HL-60/S4 treated with retinoic acid at 250 ng/mL for 4 days and 3 days (cell line): ENCODE measurements around the gene ALOX5AP.

Source experiments
- in situ Hi-C: fragments of 300-500 bp; cut with MboI; formaldehyde crosslinking; loops from 2 replicates; pipeline ENCODE4 v1.7.0; 2022; ENCODE audit warnings: low sequenced_read_pairs

ALOX5AP gene

GRCh38 chr13:30755678-30756077, 20.3 kb downstream of the ALOX5AP start:
- in situ Hi-C loops = no loop called here

- in situ Hi-C loops = no loop called here
These were observed 21.8 kb downstream of the ALOX5AP start for GRCh38 chr13:30757026-30757742.

- in situ Hi-C loops = no loop called here
These were observed 24.4 kb downstream of the ALOX5AP start for GRCh38 chr13:30759748-30760147.

- in situ Hi-C loops = no loop called here
These were observed 27.3 kb downstream of the ALOX5AP start for GRCh38 chr13:30762643-30763042.

GRCh38 chr13:30763786-30764413, 28.6 kb downstream of the ALOX5AP start:
- in situ Hi-C loops = no loop called here

- in situ Hi-C loops = no loop called here
These were observed 30.9 kb downstream of the ALOX5AP start for GRCh38 chr13:30766231-30766630.

GRCh38 chr13:30770929-30771328, 35.6 kb downstream of the ALOX5AP start:
- in situ Hi-C loops = no loop called here

GRCh38 chr13:30773561-30773960, 38.2 kb downstream of the ALOX5AP start:
- in situ Hi-C loops = no loop called here

- in situ Hi-C loops = no loop called here
These were observed 38.9 kb downstream of the ALOX5AP start for GRCh38 chr13:30774214-30774730.

GRCh38 chr13:30776661-30777060, 41.3 kb downstream of the ALOX5AP start:
- in situ Hi-C loops = no loop called here

- in situ Hi-C loops = no loop called here
These were observed 43.7 kb downstream of the ALOX5AP start for GRCh38 chr13:30779016-30779415.

- in situ Hi-C loops = no loop called here
These were observed 44.3 kb downstream of the ALOX5AP start for GRCh38 chr13:30779608-30780007.

- in situ Hi-C loops = no loop called here
These were observed 45.1 kb downstream of the ALOX5AP start for GRCh38 chr13:30780338-30780981.

- in situ Hi-C loops = no loop called here
These were observed 50.0 kb downstream of the ALOX5AP start for GRCh38 chr13:30785191-30785850.

GRCh38 chr13:30786648-30787047, 51.3 kb downstream of the ALOX5AP start:
- in situ Hi-C loops = no loop called here

- in situ Hi-C loops = no loop called here
These were observed 52.6 kb downstream of the ALOX5AP start for GRCh38 chr13:30787738-30788525.

- in situ Hi-C loops = no loop called here
These were observed 54.0 kb downstream of the ALOX5AP start for GRCh38 chr13:30789166-30789862.

- in situ Hi-C loops = no loop called here
These were observed 55.2 kb downstream of the ALOX5AP start for GRCh38 chr13:30790592-30790991.

- in situ Hi-C loops = no loop called here
These were observed 56.1 kb downstream of the ALOX5AP start for GRCh38 chr13:30791354-30792001.
